ENCODE results near the gene ZNF709. TPM values are rescaled to one million over a fixed set of nuclear protein-coding genes. Genes with fewer than 3 reads are reported as not detected.
A peak's percentile ranks its signal among the peaks of the same experiment; 100 is the strongest.
"Not testable (repeated sequence)": the region's sequence is repeated elsewhere in the genome, so short reads cannot be mapped to it uniquely, and the experiment has no call there.

ZNF709 gene
- total RNA-seq, 8 experiments from 2014 or later = 0.46 to 16.3 (median 12.3) TPM

DNA sequence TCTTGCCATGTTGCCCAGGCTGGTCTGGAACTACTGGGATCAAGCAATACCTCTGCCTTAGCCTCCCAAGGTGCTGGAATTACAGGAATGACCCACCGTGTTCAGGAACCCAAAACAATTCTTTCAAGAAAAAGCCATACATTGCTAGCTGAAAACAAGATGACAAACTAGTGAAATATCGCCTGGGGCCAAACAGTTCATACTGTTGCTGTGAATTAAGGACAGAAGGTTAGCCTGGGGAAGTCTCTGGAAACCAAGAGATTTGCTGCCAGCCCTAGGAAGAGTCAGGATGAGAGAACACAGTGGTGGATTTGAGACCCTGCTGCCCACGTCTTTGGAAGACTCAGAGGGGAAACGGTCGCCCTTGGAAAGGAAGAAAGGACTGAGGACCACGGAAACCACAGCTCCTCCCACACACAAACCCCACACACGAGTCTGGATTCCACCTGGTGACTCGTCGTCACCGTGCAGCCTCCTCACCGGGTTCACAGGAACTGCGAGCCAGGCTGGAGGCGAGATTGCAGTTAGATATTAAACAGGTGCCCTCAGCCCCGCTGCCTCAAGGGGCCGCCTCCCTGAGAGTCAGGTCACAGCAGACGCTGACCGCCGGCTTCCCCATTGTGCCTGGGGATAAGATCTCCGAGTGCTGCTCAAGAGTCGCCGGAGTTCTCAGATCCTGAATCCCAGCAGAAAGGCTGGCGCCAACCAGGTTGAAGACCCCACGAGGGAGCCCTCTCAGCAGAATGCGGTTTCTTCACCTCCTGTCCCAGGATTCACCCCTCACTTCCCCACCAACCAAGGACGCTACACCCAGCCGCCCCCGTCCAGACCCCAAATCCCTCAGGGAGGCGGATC is 44.7 kb downstream of the ZNF709 start:
- Histone ChIP-seq H3K27ac (peak overlapping the region; percentile 55 to 85), H3K4me3 (peak overlapping the region; percentile 34 to 57 (median 45))
- H3K4me1 ChIP-seq (replicated peaks in 1 of 2); in situ Hi-C loops (cut with MboI; ENCODE audit: low pct_unique_long_range_greater_than_20kb in 2 of 9, low sequenced_read_pairs in 9 of 9, unreplicated experiment in 9 of 9): not testable (repeated sequence)
- 0 to 4% (median 0%) methylated on average over 1 to 5 of the region's 28 CpGs; no CpG with 5 or more reads in 4 of the 10 experiments for WGBS, 10 experiments
- ATAC-seq (replicated peaks in 6 of 8) = peak; percentile 2 to 14 (median 4)

DNA sequence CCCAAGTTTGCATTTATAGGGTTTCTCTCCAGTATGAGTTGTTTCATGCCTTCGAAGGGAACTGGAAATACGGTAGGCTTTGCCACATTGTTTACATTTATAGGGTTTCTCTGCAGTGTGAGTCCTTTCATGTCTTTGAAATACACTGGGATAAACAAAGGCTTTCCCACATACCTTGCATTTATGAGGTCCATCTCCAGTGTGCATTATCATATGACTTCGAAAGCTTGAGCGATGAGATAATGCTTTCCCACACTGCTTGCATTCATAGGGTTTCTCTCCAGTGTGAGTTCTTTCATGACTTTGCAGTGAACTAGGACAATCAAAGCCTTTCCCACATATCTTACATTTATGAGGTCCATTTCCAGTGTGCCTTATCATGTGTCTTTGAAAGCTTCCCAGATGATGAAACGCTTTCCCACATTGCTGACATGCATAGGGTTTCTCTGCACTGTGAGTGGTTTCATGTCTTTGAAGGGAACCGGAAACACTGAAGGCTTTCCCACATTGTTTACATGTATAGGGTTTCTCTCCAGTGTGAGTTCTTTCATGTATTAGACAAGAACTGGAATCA is 53.8 kb downstream of the ZNF709 start:
- ATAC-seq (replicated peaks in 6 of 8); H3K27ac ChIP-seq; H3K4me1 ChIP-seq (replicated peaks in 1 of 2); H3K4me3 ChIP-seq; in situ Hi-C loops (cut with MboI; ENCODE audit: low pct_unique_long_range_greater_than_20kb in 2 of 9, low sequenced_read_pairs in 9 of 9, unreplicated experiment in 9 of 9): not testable (repeated sequence)
- 60 to 100% (median 100%) methylated on average over 1 to 3 of the region's 6 CpGs; no CpG with 5 or more reads in 3 of the 10 experiments for WGBS, 10 experiments

DNA sequence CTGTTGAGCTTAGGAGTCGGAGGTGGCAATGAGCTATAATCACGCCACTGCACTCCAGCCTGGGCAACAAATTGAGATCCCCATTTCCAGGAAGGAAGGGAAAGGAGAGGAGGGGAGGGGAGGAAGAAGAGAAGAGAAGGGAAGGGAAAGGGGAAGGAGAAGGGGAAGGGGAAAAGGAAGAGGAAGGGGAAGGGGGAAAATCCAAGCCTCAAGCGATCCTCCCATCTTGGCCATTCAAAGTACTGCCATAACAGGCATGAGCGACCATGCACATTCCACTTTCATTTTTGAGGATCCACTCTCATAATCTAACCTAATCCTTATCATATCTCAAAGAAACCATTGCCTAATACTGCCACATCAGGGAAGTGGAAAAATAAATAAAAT is 58.7 kb downstream of the ZNF709 start:
- in situ Hi-C loops (cut with MboI; ENCODE audit: low pct_unique_long_range_greater_than_20kb in 2 of 9, low sequenced_read_pairs in 9 of 9, unreplicated experiment in 9 of 9) = no loop called here
- Histone ChIP-seq H3K4me3 (no peak overlapping the region), H3K27ac (no peak overlapping the region), H3K4me1 (replicated peaks in 1 of 2) (no peaks in the 10 kb centered on the region)
- WGBS, 10 experiments = 71 to 100% (median 80%) methylated on average over 1 to 2 of the region's 4 CpGs; no CpG with 5 or more reads in 7 of the 10 experiments
- ATAC-seq (replicated peaks in 6 of 8) = no peak

DNA sequence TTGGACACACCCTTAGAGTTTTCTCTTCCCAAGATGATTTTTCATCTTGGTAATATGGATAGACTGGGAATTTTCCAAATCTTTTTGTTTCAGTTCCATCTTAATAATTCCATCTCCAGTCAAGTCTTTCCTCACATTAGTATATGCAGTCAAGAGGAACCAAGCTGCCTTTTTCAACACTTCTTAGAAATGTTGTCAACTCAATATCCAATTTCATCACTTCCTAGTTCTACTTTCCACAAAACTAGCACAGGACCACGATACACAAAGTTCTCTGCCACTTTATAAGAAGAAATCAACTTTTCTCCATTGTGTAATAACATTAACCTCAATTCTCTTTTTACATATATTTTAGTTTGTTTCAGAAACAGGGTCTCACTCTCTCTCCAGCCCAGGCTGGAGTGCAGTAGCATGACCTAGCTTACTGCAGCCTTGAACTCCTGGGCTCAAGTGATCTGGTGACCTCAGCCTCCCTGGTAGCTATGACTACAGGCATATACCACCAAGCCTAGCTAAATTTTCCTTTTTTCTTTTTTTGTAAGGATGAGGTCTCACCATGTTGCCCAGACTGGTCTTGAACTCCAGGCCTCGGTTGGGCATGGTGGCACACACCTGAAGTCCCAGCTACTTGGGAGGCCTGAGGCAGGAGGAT is 59.3 kb downstream of the ZNF709 start:
- Histone ChIP-seq H3K4me1 (replicated peaks in 1 of 2) (no peaks in the 10 kb centered on the region), H3K27ac (no peak overlapping the region), H3K4me3 (no peak overlapping the region)
- 16 to 100% (median 62%) methylated on average over 1 to 2 of the region's 2 CpGs; no CpG with 5 or more reads in 2 of the 10 experiments for WGBS, 10 experiments
- ATAC-seq (replicated peaks in 6 of 8) = no peak
- in situ Hi-C loops (cut with MboI; ENCODE audit: low pct_unique_long_range_greater_than_20kb in 2 of 9, low sequenced_read_pairs in 9 of 9, unreplicated experiment in 9 of 9) = no loop called here

DNA sequence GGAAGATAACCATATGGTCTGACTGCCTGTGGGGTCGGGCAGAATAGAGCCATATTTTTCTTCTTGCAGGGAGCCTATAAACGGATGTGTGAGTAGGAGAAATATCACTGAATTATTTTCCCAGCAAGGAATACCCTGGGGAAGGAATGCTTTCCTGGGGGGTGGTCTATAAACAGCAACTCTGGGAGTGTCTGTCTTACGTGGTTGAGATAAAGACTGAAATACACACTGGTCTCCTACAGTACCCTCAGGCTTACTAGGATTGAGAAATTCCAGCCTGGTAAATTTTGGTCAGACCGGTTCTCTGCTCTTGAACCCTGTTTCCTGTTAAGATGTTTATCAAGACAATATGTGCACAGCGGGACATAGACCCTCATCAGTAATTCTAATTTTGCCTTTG is 67.3 kb downstream of the ZNF709 start:
- ATAC-seq (replicated peaks in 6 of 8); H3K27ac ChIP-seq; in situ Hi-C loops (cut with MboI; ENCODE audit: low pct_unique_long_range_greater_than_20kb in 2 of 9, low sequenced_read_pairs in 9 of 9, unreplicated experiment in 9 of 9); H3K4me1 ChIP-seq (replicated peaks in 1 of 2); H3K4me3 ChIP-seq: not testable (repeated sequence)
- WGBS, 10 experiments = 24 to 93% (median 81%) methylated on average over 1 to 4 of the region's 5 CpGs; no CpG with 5 or more reads in 4 of the 10 experiments

DNA sequence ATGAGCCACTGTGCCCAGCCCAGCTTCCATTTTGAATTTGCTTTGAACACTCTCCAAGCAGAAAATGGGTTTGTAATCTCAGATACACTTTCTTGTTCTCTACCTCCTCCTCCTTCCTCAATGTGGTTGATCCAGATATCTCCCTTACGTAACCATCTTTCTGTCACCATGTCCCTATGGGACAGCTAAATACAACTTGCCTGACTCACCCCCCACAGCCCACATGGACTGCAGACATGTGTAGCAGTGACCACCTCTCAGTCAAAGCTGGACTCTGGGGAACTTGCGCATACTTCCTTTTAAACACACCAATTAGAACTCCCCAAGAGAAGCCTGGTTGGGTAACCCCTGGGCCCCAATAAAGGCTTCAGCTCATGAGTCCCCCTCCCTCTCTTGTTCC is 72.7 kb downstream of the ZNF709 start:
- no peak for ATAC-seq (replicated peaks in 6 of 8)
- no peak overlapping the region for H3K27ac ChIP-seq
- in situ Hi-C loops (cut with MboI; ENCODE audit: low pct_unique_long_range_greater_than_20kb in 2 of 9, low sequenced_read_pairs in 9 of 9, unreplicated experiment in 9 of 9) = no loop called here
- no peak overlapping the region for H3K4me3 ChIP-seq
- no peaks in the 10 kb centered on the region for H3K4me1 ChIP-seq (replicated peaks in 1 of 2)
- WGBS, 10 experiments = 67 to 100% (median 100%) methylated on average over 1 to 2 of the region's 2 CpGs; no CpG with 5 or more reads in 3 of the 10 experiments

Other genes with a start within 250 kb of the ZNF709 start
- 10 to 100 TPM in 6 of 8 experiments, 1 to 10 TPM in 2; 8.3 to 21.7 (median 16.2) TPM for gene ZNF44, start 189.9 kb downstream of the ZNF709 start, total RNA-seq
- gene ZNF563, start 151.2 kb downstream of the ZNF709 start, total RNA-seq = 1 to 10 TPM in 7 of 8 experiments, under 1 TPM in 1; 0.81 to 5.4 (median 3.1) TPM
- 10 to 100 TPM in 4 of 8 experiments, 1 to 10 TPM in 2, under 1 TPM in 2; 0.31 to 16.5 (median 8.5) TPM for gene ZNF442, start 119.1 kb downstream of the ZNF709 start, total RNA-seq
- gene ZNF799, start 83.5 kb downstream of the ZNF709 start, total RNA-seq = 1 to 10 TPM in 7 of 8 experiments, under 1 TPM in 1; 0.92 to 4.8 (median 3.2) TPM
- 10 to 100 TPM in 2 of 8 experiments, 1 to 10 TPM in 5, under 1 TPM in 1; 0.61 to 11.5 (median 7.6) TPM for gene ZNF443, start 43.8 kb downstream of the ZNF709 start, total RNA-seq
- 10 to 100 TPM in 6 of 8 experiments, 1 to 10 TPM in 2; 4.0 to 20.6 (median 15.5) TPM for gene ZNF564, start 66.7 kb upstream of the ZNF709 start, total RNA-seq
- 10 to 100 TPM in 1 of 8 experiments, 1 to 10 TPM in 7; 6.0 to 11.1 (median 7.3) TPM for gene ZNF490, start 126.0 kb upstream of the ZNF709 start, total RNA-seq
- gene ZNF791, start 126.1 kb upstream of the ZNF709 start, total RNA-seq = 10 to 100 TPM; 12.1 to 26.4 (median 17.6) TPM
- gene MAN2B1, start 181.9 kb upstream of the ZNF709 start, total RNA-seq = 10 to 100 TPM; 12.3 to 95.9 (median 38.0) TPM
- 10 to 100 TPM; 11.4 to 18.0 (median 14.6) TPM for gene WDR83, start 182.0 kb upstream of the ZNF709 start, total RNA-seq
- 100 to 1,000 TPM in 2 of 8 experiments, 10 to 100 TPM in 6; 49.1 to 112 (median 79.9) TPM for gene DHPS, start 197.1 kb upstream of the ZNF709 start, total RNA-seq
- gene GNG14, start 203.2 kb upstream of the ZNF709 start, total RNA-seq = 1 to 10 TPM in 2 of 8 experiments, not detected in 6; 3.7 to 5.7 TPM
- 10 to 100 TPM in 6 of 8 experiments, 1 to 10 TPM in 2; 4.1 to 21.2 (median 11.7) TPM for gene FBXW9, start 211.8 kb upstream of the ZNF709 start, total RNA-seq
- gene TNPO2, start 239.1 kb upstream of the ZNF709 start, total RNA-seq = 100 to 1,000 TPM in 2 of 8 experiments, 10 to 100 TPM in 6; 51.3 to 119 (median 67.1) TPM
- gene TRIR, start 249.9 kb upstream of the ZNF709 start, total RNA-seq = 100 to 1,000 TPM; 103 to 157 (median 125) TPM

Data from motor neuron (in vitro differentiated cells).